Measurements from ENCODE around the gene ACER3. TPM values are rescaled to one million over a fixed set of nuclear protein-coding genes. Genes with fewer than 3 reads are reported as not detected.

The ACER3 gene
- total and polyA plus RNA-seq, 8 donors, result 2.0 to 13.2 (median 5.9) TPM

GRCh38 chr11:76837696-76838677 is 22.7 kb upstream of the ACER3 start:
- no peaks in the 10 kb centered on the region for H3K27me3 ChIP-seq
- peak in 3 of 4 donors; percentile 16 to 53 (median 27) for ATAC-seq
- FAIRE-seq, result no peak
- no peak for DNase-seq
- no peak for TF ChIP-seq CTCF (IDR thresholded peaks at IDR 0.05)
- H3K4me3 ChIP-seq, result no peak overlapping the region
- H3K4me1 ChIP-seq, result peaks cover 6 to 10% (median 7%) of the 10 kb centered on the region in 3 donors
- H3K27ac ChIP-seq, result peak overlapping the region in 1 of 4 donors; percentile 23
- intact Hi-C loops (cut with DNase I), result no loop called here
- WGBS, 2 donors, result 60 to 61% methylated on average over 7 of the region's 7 CpGs
- no peaks in the 10 kb centered on the region for H3K9me3 ChIP-seq
- no peaks in the 10 kb centered on the region for H3K36me3 ChIP-seq

- Histone ChIP-seq H3K36me3 (no peaks in the 10 kb centered on the region), H3K9me3 (no peaks in the 10 kb centered on the region), H3K27ac (peak overlapping the region in 1 of 4 donors; percentile 23), H3K4me3 (no peak overlapping the region), H3K27me3 (no peaks in the 10 kb centered on the region), H3K4me1 (peaks cover 6 to 10% (median 7%) of the 10 kb centered on the region in 3 donors)
- intact Hi-C loops (cut with DNase I), result no loop called here
- 83 to 87% methylated on average over 3 of the region's 3 CpGs for WGBS, 2 donors
- DNase-seq (no peak), ATAC-seq (no peak), FAIRE-seq (no peak)
- TF ChIP-seq CTCF (IDR thresholded peaks at IDR 0.05), result no peak
Measured at GRCh38 chr11:76838678-76839068, 22.0 kb upstream of the ACER3 start.

DNA sequence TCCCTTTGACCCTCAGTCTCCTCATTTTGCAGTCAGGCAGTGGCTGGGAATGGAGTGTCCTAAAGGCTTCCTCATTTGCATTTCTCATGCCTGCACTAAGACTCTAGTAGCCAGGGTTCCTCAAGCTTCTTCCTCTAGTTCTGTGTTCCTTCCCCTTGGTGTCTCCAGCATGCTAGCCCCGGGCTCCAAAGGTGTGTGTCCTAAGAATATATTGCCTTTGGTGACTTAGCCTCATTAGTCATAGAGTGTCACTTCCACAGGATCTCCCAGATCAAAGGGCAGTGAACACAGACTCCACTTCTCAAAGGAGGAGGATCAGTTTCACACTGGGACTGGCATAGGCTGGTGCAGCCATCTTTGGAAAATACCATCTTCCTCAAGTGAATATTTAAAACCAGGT is 21.4 kb upstream of the ACER3 start:
- ATAC-seq, result no peak
- Histone ChIP-seq H3K4me1 (peaks cover 6 to 10% (median 7%) of the 10 kb centered on the region in 3 donors), H3K4me3 (no peak overlapping the region), H3K27me3 (no peaks in the 10 kb centered on the region), H3K27ac (no peak overlapping the region), H3K36me3 (no peaks in the 10 kb centered on the region), H3K9me3 (no peaks in the 10 kb centered on the region)
- WGBS, 2 donors, result 29 to 34% methylated on average over 1 of the region's 1 CpG
- intact Hi-C loops (cut with DNase I), result no loop called here
- DNase-seq, result no peak
- no peak for TF ChIP-seq CTCF (IDR thresholded peaks at IDR 0.05)
- no peak for FAIRE-seq

DNA sequence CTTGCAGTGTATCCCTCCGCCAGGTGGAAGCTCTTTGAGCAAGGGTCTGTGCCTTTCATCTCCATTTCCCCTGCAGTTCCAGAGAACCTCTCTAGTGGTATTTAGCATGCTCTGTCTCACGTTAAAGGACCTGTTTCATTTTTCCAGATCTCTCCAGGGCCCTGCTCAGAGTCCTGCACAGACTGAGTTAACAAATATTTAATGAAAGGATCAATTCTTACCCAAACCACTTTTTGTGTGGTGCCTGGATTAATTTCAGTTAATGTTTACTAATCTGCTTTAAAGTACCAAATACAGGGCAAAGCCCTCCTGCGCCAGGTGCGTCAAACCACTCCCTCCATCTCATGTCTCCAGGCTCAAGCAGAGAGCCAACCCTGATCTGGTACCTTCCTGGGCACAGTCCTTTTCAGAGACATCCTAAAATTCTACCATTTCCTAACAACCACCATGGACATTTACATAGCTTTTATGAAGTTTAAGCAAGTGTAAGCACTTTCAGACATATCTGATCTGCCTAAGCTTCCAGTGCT is 18.7 kb upstream of the ACER3 start:
- Histone ChIP-seq H3K36me3 (no peaks in the 10 kb centered on the region), H3K4me1 (peaks cover 0 to under 1% (median 0%) of the 10 kb centered on the region in 3 donors), H3K4me3 (no peak overlapping the region), H3K27me3 (no peaks in the 10 kb centered on the region), H3K27ac (no peak overlapping the region), H3K9me3 (no peaks in the 10 kb centered on the region)
- intact Hi-C loops (cut with DNase I), result no loop called here
- TF ChIP-seq CTCF (IDR thresholded peaks at IDR 0.05), result no peak
- no peak for FAIRE-seq
- no peak for DNase-seq
- WGBS, 2 donors, result 62 to 67% methylated on average over 4 of the region's 4 CpGs
- no peak for ATAC-seq

DNA sequence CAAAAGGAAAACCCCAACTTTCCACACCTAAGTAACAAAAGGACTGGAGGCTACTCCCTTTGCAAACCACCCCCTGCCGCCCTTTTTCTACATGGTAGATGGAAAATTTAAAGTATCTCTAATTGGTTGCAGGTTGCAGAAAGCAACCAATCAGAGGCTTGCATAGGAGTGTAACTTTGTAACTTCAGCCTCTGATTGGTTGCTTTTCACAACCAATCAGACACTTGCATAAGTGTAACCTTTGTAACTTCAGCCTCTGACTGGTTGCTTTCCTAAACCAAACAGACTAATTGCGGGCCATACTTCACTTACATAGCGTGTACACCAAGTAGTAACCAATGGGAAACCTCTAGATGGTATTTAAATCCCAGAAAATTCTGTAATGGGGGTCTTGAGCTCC is 16.8 kb upstream of the ACER3 start:
- DNase-seq (no peak), ATAC-seq (no peak), FAIRE-seq (no peak)
- Histone ChIP-seq H3K4me1 (no peaks in the 10 kb centered on the region), H3K9me3 (no peaks in the 10 kb centered on the region), H3K27me3 (no peaks in the 10 kb centered on the region), H3K4me3 (no peak overlapping the region), H3K27ac (no peak overlapping the region), H3K36me3 (no peaks in the 10 kb centered on the region)
- intact Hi-C loops (cut with DNase I), result no loop called here
- TF ChIP-seq CTCF (IDR thresholded peaks at IDR 0.05), result no peak
- WGBS, 2 donors, result 92 to 95% methylated on average over 3 of the region's 3 CpGs
